ENCODE measurements around the gene C13orf42.
"Not testable (repeated sequence)": the region's sequence is repeated elsewhere in the genome, so short reads cannot be mapped to it uniquely, and the experiment has no call there.

Gene C13orf42

GRCh38 chr13:51101636-51102235, 9.3 kb downstream of the C13orf42 start:
- TF ChIP-seq MAX (IDR thresholded peaks at IDR 0.05; ENCODE audit: low read depth, low read length) (no peak), MYC (IDR thresholded peaks at IDR 0.05; ENCODE audit: low read depth, low read length) (no peak)
- no peak for DNase-seq (ENCODE audit: low read depth)
- H3K4me3 ChIP-seq (ENCODE audit: low read depth, low read length): no peak overlapping the region

GRCh38 chr13:51097353-51098043, 13.6 kb downstream of the C13orf42 start:
- TF ChIP-seq POLR2A (IDR thresholded peaks at IDR 0.05; ENCODE audit: extremely low read depth, insufficient read length): no peak
- no peak for TF ChIP-seq MAX (IDR thresholded peaks at IDR 0.05; ENCODE audit: low read depth, low read length)
- no peak for TF ChIP-seq MYC (IDR thresholded peaks at IDR 0.05; ENCODE audit: low read depth, low read length)
- TF ChIP-seq CTCF (IDR thresholded peaks at IDR 0.05; ENCODE audit: low read depth, low read length): no peak
- H3K4me3 ChIP-seq (ENCODE audit: low read depth, low read length): no peak overlapping the region
- no peak for DNase-seq (ENCODE audit: low read depth)

GRCh38 chr13:51096131-51096530, 14.9 kb downstream of the C13orf42 start:
- TF ChIP-seq MYC (IDR thresholded peaks at IDR 0.05; ENCODE audit: low read depth, low read length) (no peak), MAX (IDR thresholded peaks at IDR 0.05; ENCODE audit: low read depth, low read length) (no peak), POLR2A (IDR thresholded peaks at IDR 0.05; ENCODE audit: extremely low read depth, insufficient read length) (no peak), CTCF (IDR thresholded peaks at IDR 0.05; ENCODE audit: low read depth, low read length) (no peak)
- H3K4me3 ChIP-seq (ENCODE audit: low read depth, low read length): no peak overlapping the region
- no peak for DNase-seq (ENCODE audit: low read depth)

- no peak overlapping the region for H3K4me3 ChIP-seq (ENCODE audit: low read depth, low read length)
- DNase-seq (ENCODE audit: low read depth): no peak
- TF ChIP-seq MAX (IDR thresholded peaks at IDR 0.05; ENCODE audit: low read depth, low read length) (no peak), CTCF (IDR thresholded peaks at IDR 0.05; ENCODE audit: low read depth, low read length) (no peak), POLR2A (IDR thresholded peaks at IDR 0.05; ENCODE audit: extremely low read depth, insufficient read length) (no peak), MYC (IDR thresholded peaks at IDR 0.05; ENCODE audit: low read depth, low read length) (no peak)
These were observed 17.5 kb downstream of the C13orf42 start for GRCh38 chr13:51093574-51093973.

- no peak for DNase-seq (ENCODE audit: low read depth)
- no peak for TF ChIP-seq POLR2A (IDR thresholded peaks at IDR 0.05; ENCODE audit: extremely low read depth, insufficient read length)
- TF ChIP-seq MYC (IDR thresholded peaks at IDR 0.05; ENCODE audit: low read depth, low read length): no peak
- TF ChIP-seq MAX (IDR thresholded peaks at IDR 0.05; ENCODE audit: low read depth, low read length): no peak
- TF ChIP-seq CTCF (IDR thresholded peaks at IDR 0.05; ENCODE audit: low read depth, low read length): no peak
- H3K4me3 ChIP-seq (ENCODE audit: low read depth, low read length): no peak overlapping the region
These were observed 19.2 kb downstream of the C13orf42 start for GRCh38 chr13:51091839-51092238.

GRCh38 chr13:51083706-51084105, 27.4 kb downstream of the C13orf42 start:
- H3K4me3 ChIP-seq (ENCODE audit: low read depth, low read length): no peak overlapping the region
- DNase-seq (ENCODE audit: low read depth): no peak
- TF ChIP-seq MYC (IDR thresholded peaks at IDR 0.05; ENCODE audit: low read depth, low read length): no peak
- TF ChIP-seq MAX (IDR thresholded peaks at IDR 0.05; ENCODE audit: low read depth, low read length): no peak
- TF ChIP-seq CTCF (IDR thresholded peaks at IDR 0.05; ENCODE audit: low read depth, low read length): no peak
- no peak for TF ChIP-seq POLR2A (IDR thresholded peaks at IDR 0.05; ENCODE audit: extremely low read depth, insufficient read length)

GRCh38 chr13:51080478-51081065, 30.5 kb downstream of the C13orf42 start:
- H3K4me3 ChIP-seq (ENCODE audit: low read depth, low read length); DNase-seq (ENCODE audit: low read depth): not testable (repeated sequence)
